Neuronal stem cell (in vitro differentiated cells): ENCODE measurements around the gene RAB25.

Experiments used
- DNase-seq: peaks from one replicate; pipeline ENCODE4 v3.0.0-alpha.2; 2013; ENCODE audit warnings: low spot score
- H2AFZ ChIP-seq: one replicate; pipeline ENCODE4 v1.6.1; 2013; ENCODE audit warnings: mild to moderate bottlenecking, low read length, inconsistent platforms
- H2AK5ac ChIP-seq: 2 replicates; pipeline ENCODE4 v1.6.1; 2013; ENCODE audit warnings: low read depth, mild to moderate bottlenecking, inconsistent platforms, low read length, moderate library complexity, mixed read lengths
- H2BK120ac ChIP-seq: 2 replicates; pipeline ENCODE4 v1.6.1; 2013; ENCODE audit warnings: low read depth, mild to moderate bottlenecking, inconsistent platforms, low read length, moderate library complexity, mixed read lengths
- H2BK12ac ChIP-seq: one replicate; pipeline ENCODE4 v1.6.1; 2013; ENCODE audit warnings: low read length, inconsistent platforms
- H2BK15ac ChIP-seq: 2 replicates; pipeline ENCODE4 v1.6.1; 2013; ENCODE audit warnings: mild to moderate bottlenecking, low read length, inconsistent platforms, mixed read lengths
- H2BK5ac ChIP-seq: one replicate; pipeline ENCODE4 v1.6.1; 2013; ENCODE audit warnings: inconsistent platforms, mild to moderate bottlenecking, low read length, moderate library complexity
- H3K14ac ChIP-seq: one replicate; pipeline ENCODE4 v1.6.1; 2013; ENCODE audit warnings: low read length, inconsistent platforms
- H3K18ac ChIP-seq: 2 replicates; pipeline ENCODE4 v1.6.1; 2013; ENCODE audit warnings: low read length, inconsistent platforms
- H3K23ac ChIP-seq: 2 replicates; pipeline ENCODE4 v1.6.1; 2013; ENCODE audit warnings: low read depth, mild to moderate bottlenecking, mixed read lengths, low read length, inconsistent platforms; ENCODE audit not compliant: poor library complexity
- H3K27ac ChIP-seq: replicated peaks from 3 replicates; pipeline ENCODE4 v1.5.1; 2013; ENCODE audit warnings: low read length, inconsistent platforms
- H3K27me3 ChIP-seq, 3 experiments: 2 replicates each; pipeline ENCODE4 v1.6.1; 2013; ENCODE audit warnings: low read length in 3 of 3, mild to moderate bottlenecking in 2 of 3, inconsistent platforms in 1 of 3, low read depth in 1 of 3, mixed read lengths in 1 of 3, moderate library complexity in 1 of 3; ENCODE audit not compliant: control insufficient read depth in 3 of 3, insufficient read depth in 3 of 3
- H3K36me3 ChIP-seq, 2 donors: replicated peaks in 1 of 2; 2 replicates each; pipeline ENCODE4 v1.6.1; 2013; ENCODE audit warnings: low read length in 2 of 2; ENCODE audit not compliant: control insufficient read depth in 2 of 2, insufficient read depth in 2 of 2
- H3K4ac ChIP-seq: 2 replicates; pipeline ENCODE4 v1.6.1; 2013; ENCODE audit warnings: inconsistent platforms, mild to moderate bottlenecking, low read length, moderate library complexity
- H3K4me1 ChIP-seq, 2 donors: 1 replicate in 1 of 2; 2 replicates in 1 of 2; pipeline ENCODE4 v1.6.1; 2013; ENCODE audit warnings: low read length in 2 of 2, low read depth in 1 of 2; ENCODE audit not compliant: control insufficient read depth in 2 of 2, insufficient read depth in 1 of 2
- H3K4me2 ChIP-seq: one replicate; pipeline ENCODE4 v1.6.1; 2013; ENCODE audit warnings: mild to moderate bottlenecking, low read length, inconsistent platforms; ENCODE audit not compliant: insufficient read depth, poor library complexity, severe bottlenecking
- H3K4me3 ChIP-seq, 2 donors: 2 replicates each; pipeline ENCODE4 v1.5.1; 2013; ENCODE audit warnings: low read length in 2 of 2, mild to moderate bottlenecking in 2 of 2, inconsistent platforms in 1 of 2, moderate library complexity in 1 of 2
- H3K79me1 ChIP-seq: one replicate; pipeline ENCODE4 v1.6.1; 2013; ENCODE audit warnings: low read depth, mild to moderate bottlenecking, inconsistent platforms, low read length, moderate library complexity
- H3K9ac ChIP-seq: one replicate; pipeline ENCODE4 v1.6.1; 2013; ENCODE audit warnings: mild to moderate bottlenecking, low read depth, low read length, inconsistent platforms; ENCODE audit not compliant: poor library complexity
- H3K9me3 ChIP-seq, 2 donors: replicated peaks in 1 of 2; 2 replicates each; pipeline versions ENCODE3 to v1.6.1; 2013; ENCODE audit warnings: low read length in 2 of 2, mild to moderate bottlenecking in 2 of 2, inconsistent platforms in 1 of 2, low read depth in 1 of 2, mixed read lengths in 1 of 2, moderate library complexity in 1 of 2; ENCODE audit not compliant: control insufficient read depth in 2 of 2, insufficient read depth in 1 of 2
- H4K8ac ChIP-seq: one replicate; pipeline ENCODE4 v1.6.1; 2013; ENCODE audit warnings: low read depth, mild to moderate bottlenecking, inconsistent platforms, low read length, moderate library complexity
- H4K91ac ChIP-seq: one replicate; pipeline ENCODE4 v1.6.1; 2013; ENCODE audit warnings: low read length, low read depth, mild to moderate bottlenecking, inconsistent platforms; ENCODE audit not compliant: poor library complexity
- WGBS, 2 donors: extraction: QIAGEN DNeasy Blood & Tissue Kit; methylation state at CpG; one replicate each; pipeline ENCODE4 v1.1.7; 2013; ENCODE audit warnings: missing lambda C conversion rate in 2 of 2, mixed read lengths in 1 of 2; ENCODE audit not compliant: insufficient read length in 2 of 2, insufficient replicate concordance in 1 of 2; ENCODE audit errors: extremely low coverage in 2 of 2; 5-methylcytosine and 5-hydroxymethylcytosine counted together

Gene RAB25

GRCh38 chr1:156065871-156066270 lies 4.9 kb downstream of the RAB25 start:
- Histone ChIP-seq H3K18ac (peak overlapping the region; percentile 86), H2BK15ac (no peak overlapping the region), H3K79me1 (no peaks in the 10 kb centered on the region), H3K4me3 (no peak overlapping the region), H2AK5ac (peak overlapping the region; percentile 95), H3K27ac (no peak overlapping the region), H2BK5ac (no peak overlapping the region), H4K8ac (no peak overlapping the region), H3K27me3 (no peaks in the 10 kb centered on the region), H3K4me2 (no peak overlapping the region), H3K4me1 (peaks cover 18 to 21% of the 10 kb centered on the region in 2 donors), H3K36me3 (no peaks in the 10 kb centered on the region), H3K14ac (no peak overlapping the region), H2BK120ac (no peak overlapping the region), H4K91ac (no peak overlapping the region), H3K4ac (no peak overlapping the region), H3K9me3 (no peaks in the 10 kb centered on the region), H2AFZ (peak overlapping the region; percentile 58), H2BK12ac (peak overlapping the region; percentile 93), H3K23ac (peak overlapping the region; percentile 68), H3K9ac (peak overlapping the region; percentile 63)
- DNase-seq = no peak
- WGBS, 2 donors = no CpG with 5 or more reads among the region's 16 CpGs

DNA sequence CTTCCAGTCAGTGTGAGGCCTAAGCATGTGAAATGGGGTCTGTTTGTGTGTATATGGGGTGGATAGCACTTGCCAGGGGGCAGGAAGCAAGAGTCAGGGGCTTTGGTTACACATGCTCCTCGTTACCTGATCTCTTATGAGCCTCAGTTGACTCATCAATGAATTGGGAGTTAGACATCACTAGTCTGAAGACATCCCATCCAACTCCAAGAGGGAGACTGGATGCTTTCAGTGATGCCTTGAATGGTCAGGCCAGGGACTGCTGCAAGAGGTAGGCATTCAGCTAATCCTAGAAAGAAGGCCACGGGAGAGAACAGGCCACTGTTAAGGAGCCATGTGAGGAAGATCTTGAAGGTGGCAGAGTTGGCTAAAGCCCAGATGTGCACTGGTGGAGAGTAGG lies 6.3 kb downstream of the RAB25 start:
- DNase-seq = no peak
- Histone ChIP-seq H3K9me3 (no peaks in the 10 kb centered on the region), H4K8ac (no peak overlapping the region), H3K4ac (no peak overlapping the region), H2BK12ac (no peak overlapping the region), H3K4me3 (no peak overlapping the region), H3K27me3 (no peaks in the 10 kb centered on the region), H3K18ac (no peak overlapping the region), H2BK15ac (no peak overlapping the region), H3K9ac (no peak overlapping the region), H3K23ac (no peak overlapping the region), H2AFZ (no peak overlapping the region), H2AK5ac (no peak overlapping the region), H3K4me1 (peaks cover 10 to 18% of the 10 kb centered on the region in 2 donors), H3K4me2 (no peak overlapping the region), H3K14ac (no peak overlapping the region), H2BK120ac (no peak overlapping the region), H3K27ac (no peak overlapping the region), H4K91ac (no peak overlapping the region), H2BK5ac (no peak overlapping the region), H3K36me3 (peaks cover 0 to 7% of the 10 kb centered on the region in 2 donors), H3K79me1 (peaks cover 1% of the 10 kb centered on the region)
- WGBS, 2 donors = no CpG with 5 or more reads among the region's 2 CpGs

DNA sequence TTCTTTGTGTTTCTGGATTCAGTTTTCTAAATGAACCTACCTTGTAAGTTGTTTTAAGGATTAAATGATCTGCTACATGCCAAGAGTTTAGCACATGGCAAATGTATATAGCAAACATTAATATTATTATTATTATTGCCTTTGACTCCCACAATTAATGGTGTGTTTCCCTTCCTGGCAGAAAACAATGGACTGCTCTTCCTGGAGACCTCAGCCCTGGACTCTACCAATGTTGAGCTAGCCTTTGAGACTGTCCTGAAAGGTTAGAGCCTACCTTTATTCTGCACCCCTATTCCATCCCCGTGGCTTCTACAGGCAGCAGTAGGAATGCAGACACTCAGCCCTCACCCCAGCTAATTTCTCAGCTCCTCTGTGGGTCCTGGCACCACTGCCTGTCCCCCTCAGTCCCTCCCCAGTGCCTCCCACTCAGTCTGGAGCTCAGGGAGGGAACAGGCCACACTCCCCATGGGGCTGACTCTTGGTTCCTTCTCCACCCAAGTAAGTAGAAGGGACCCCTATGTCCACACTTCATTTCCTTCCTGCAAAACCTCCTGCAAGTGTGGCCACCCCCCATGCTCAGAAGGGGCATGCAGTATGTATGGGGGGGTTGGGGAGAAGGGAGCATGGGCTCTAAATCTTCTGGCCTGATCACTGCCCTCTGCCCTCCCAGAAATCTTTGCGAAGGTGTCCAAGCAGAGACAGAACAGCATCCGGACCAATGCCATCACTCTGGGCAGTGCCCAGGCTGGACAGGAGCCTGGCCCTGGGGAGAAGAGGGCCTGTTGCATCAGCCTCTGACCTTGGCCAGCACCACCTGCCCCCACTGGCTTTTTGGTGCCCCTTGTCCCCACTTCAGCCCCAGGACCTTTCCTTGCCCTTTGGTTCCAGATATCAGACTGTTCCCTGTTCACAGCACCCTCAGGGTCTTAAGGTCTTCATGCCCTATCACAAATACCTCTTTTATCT lies 8.8 kb downstream of the RAB25 start:
- Histone ChIP-seq H3K9ac (no peak overlapping the region), H2AK5ac (peak overlapping the region; percentile 16), H2BK15ac (no peak overlapping the region), H3K23ac (no peak overlapping the region), H3K4me3 (no peak overlapping the region), H3K4me1 (peaks cover 27 to 34% of the 10 kb centered on the region in 2 donors), H2BK120ac (no peak overlapping the region), H2BK12ac (no peak overlapping the region), H3K4me2 (no peak overlapping the region), H3K9me3 (no peaks in the 10 kb centered on the region), H2AFZ (no peak overlapping the region), H3K27me3 (no peaks in the 10 kb centered on the region), H4K91ac (no peak overlapping the region), H3K4ac (no peak overlapping the region), H4K8ac (no peak overlapping the region), H3K27ac (peak overlapping the region; percentile 44), H3K14ac (no peak overlapping the region), H3K36me3 (peaks cover 2 to 32% of the 10 kb centered on the region in 2 donors), H3K79me1 (peaks cover 6% of the 10 kb centered on the region), H3K18ac (peak overlapping the region; percentile 78), H2BK5ac (no peak overlapping the region)
- no CpG with 5 or more reads among the region's 3 CpGs for WGBS, 2 donors
- no peak for DNase-seq

- Histone ChIP-seq H3K27me3 (no peaks in the 10 kb centered on the region), H3K4me3 (no peak overlapping the region), H2BK120ac (no peak overlapping the region), H4K91ac (no peak overlapping the region), H2AFZ (no peak overlapping the region), H2BK15ac (no peak overlapping the region), H3K4ac (no peak overlapping the region), H3K27ac (no peak overlapping the region), H3K79me1 (peaks cover 6% of the 10 kb centered on the region), H3K18ac (peak overlapping the region; percentile 81), H3K36me3 (peaks cover 5 to 40% of the 10 kb centered on the region in 2 donors), H3K9ac (peak overlapping the region; percentile 45), H2AK5ac (no peak overlapping the region), H3K4me2 (peak overlapping the region; percentile 19), H3K23ac (peak overlapping the region; percentile 34), H2BK12ac (no peak overlapping the region), H3K4me1 (peaks cover 31 to 42% of the 10 kb centered on the region in 2 donors), H3K9me3 (no peaks in the 10 kb centered on the region), H3K14ac (no peak overlapping the region), H2BK5ac (no peak overlapping the region), H4K8ac (no peak overlapping the region)
- DNase-seq = no peak
- no CpG with 5 or more reads among the region's 4 CpGs for WGBS, 2 donors
Observed at GRCh38 chr1:156070548-156070947, 9.6 kb downstream of the RAB25 start.
